ENCODE results near the gene HMGXB3.

HMGXB3 gene

GRCh38 chr5:150055326-150056074 is 55.0 kb downstream of the HMGXB3 start:
- Histone ChIP-seq H3K9ac (ENCODE audit: low read length) (no peak overlapping the region), H3K27ac (ENCODE audit: low read length) (no peak overlapping the region), H3K9me3 (ENCODE audit: insufficient read depth, low read length) (no peaks in the 10 kb centered on the region), H3K4me3 (ENCODE audit: low read length) (no peak overlapping the region), H3K4me1 (ENCODE audit: low read length) (peaks cover 7% of the 10 kb centered on the region), H3K4me2 (ENCODE audit: low read length) (no peak overlapping the region), H4K20me1 (ENCODE audit: insufficient read depth, low read length) (no peaks in the 10 kb centered on the region), H3K36me3 (replicated peaks; ENCODE audit: low read depth, low read length) (peaks cover 11% of the 10 kb centered on the region), H3K79me2 (ENCODE audit: low read length) (no peaks in the 10 kb centered on the region), H2AFZ (ENCODE audit: low read depth, low read length) (no peak overlapping the region), H3K27me3 (ENCODE audit: low read depth, low read length) (no peaks in the 10 kb centered on the region)
- TF ChIP-seq CTCF (IDR thresholded peaks at IDR 0.05; ENCODE audit: low read depth, low read length) = no peak
- no peak for TF ChIP-seq EZH2phosphoT487 (IDR thresholded peaks at IDR 0.05; ENCODE audit: low read depth)

GRCh38 chr5:150056075-150056443 is 55.5 kb downstream of the HMGXB3 start:
- no peak overlapping the region for H3K4me3 ChIP-seq (ENCODE audit: low read length)
- no peak overlapping the region for H2AFZ ChIP-seq (ENCODE audit: low read depth, low read length)
- H3K9ac ChIP-seq (ENCODE audit: low read length) = no peak overlapping the region
- H3K27me3 ChIP-seq (ENCODE audit: low read depth, low read length) = no peaks in the 10 kb centered on the region
- no peaks in the 10 kb centered on the region for H3K79me2 ChIP-seq (ENCODE audit: low read length)
- no peaks in the 10 kb centered on the region for H4K20me1 ChIP-seq (ENCODE audit: insufficient read depth, low read length)
- peaks cover 11% of the 10 kb centered on the region for H3K36me3 ChIP-seq (replicated peaks; ENCODE audit: low read depth, low read length)
- peaks cover 7% of the 10 kb centered on the region for H3K4me1 ChIP-seq (ENCODE audit: low read length)
- no peaks in the 10 kb centered on the region for H3K9me3 ChIP-seq (ENCODE audit: insufficient read depth, low read length)
- TF ChIP-seq CTCF (IDR thresholded peaks at IDR 0.05; ENCODE audit: low read depth, low read length) (no peak), EZH2phosphoT487 (IDR thresholded peaks at IDR 0.05; ENCODE audit: low read depth) (no peak)
- no peak overlapping the region for H3K4me2 ChIP-seq (ENCODE audit: low read length)
- no peak overlapping the region for H3K27ac ChIP-seq (ENCODE audit: low read length)

- TF ChIP-seq CTCF (IDR thresholded peaks at IDR 0.05; ENCODE audit: low read depth, low read length) (no peak), EZH2phosphoT487 (IDR thresholded peaks at IDR 0.05; ENCODE audit: low read depth) (no peak)
- H3K36me3 ChIP-seq (replicated peaks; ENCODE audit: low read depth, low read length) = peaks cover 4% of the 10 kb centered on the region
- H3K79me2 ChIP-seq (ENCODE audit: low read length) = no peaks in the 10 kb centered on the region
- no peak overlapping the region for H3K27ac ChIP-seq (ENCODE audit: low read length)
- no peaks in the 10 kb centered on the region for H3K9me3 ChIP-seq (ENCODE audit: insufficient read depth, low read length)
- no peaks in the 10 kb centered on the region for H3K27me3 ChIP-seq (ENCODE audit: low read depth, low read length)
- no peaks in the 10 kb centered on the region for H4K20me1 ChIP-seq (ENCODE audit: insufficient read depth, low read length)
- no peak overlapping the region for H3K4me2 ChIP-seq (ENCODE audit: low read length)
- no peak overlapping the region for H3K4me3 ChIP-seq (ENCODE audit: low read length)
- no peak overlapping the region for H2AFZ ChIP-seq (ENCODE audit: low read depth, low read length)
- H3K9ac ChIP-seq (ENCODE audit: low read length) = no peak overlapping the region
- peaks cover 7% of the 10 kb centered on the region for H3K4me1 ChIP-seq (ENCODE audit: low read length)
These were observed 56.5 kb downstream of the HMGXB3 start for GRCh38 chr5:150057052-150057451.

- no peak for TF ChIP-seq EZH2phosphoT487 (IDR thresholded peaks at IDR 0.05; ENCODE audit: low read depth)
- TF ChIP-seq CTCF (IDR thresholded peaks at IDR 0.05; ENCODE audit: low read depth, low read length) = no peak
These were observed 57.0 kb downstream of the HMGXB3 start for GRCh38 chr5:150057511-150057910.

More at GRCh38 chr5:150057511-150057910, 57.0 kb downstream of the HMGXB3 start:
- H3K27me3 ChIP-seq (ENCODE audit: low read depth, low read length) = no peaks in the 10 kb centered on the region
- H3K4me2 ChIP-seq (ENCODE audit: low read length) = no peak overlapping the region
- H3K36me3 ChIP-seq (replicated peaks; ENCODE audit: low read depth, low read length) = peaks cover 4% of the 10 kb centered on the region
- H3K9me3 ChIP-seq (ENCODE audit: insufficient read depth, low read length) = no peaks in the 10 kb centered on the region
- no peak overlapping the region for H3K27ac ChIP-seq (ENCODE audit: low read length)
- H3K79me2 ChIP-seq (ENCODE audit: low read length) = no peaks in the 10 kb centered on the region
- H3K4me1 ChIP-seq (ENCODE audit: low read length) = peaks cover 7% of the 10 kb centered on the region
- no peak overlapping the region for H3K9ac ChIP-seq (ENCODE audit: low read length)
- H2AFZ ChIP-seq (ENCODE audit: low read depth, low read length) = no peak overlapping the region
- no peak overlapping the region for H3K4me3 ChIP-seq (ENCODE audit: low read length)
- H4K20me1 ChIP-seq (ENCODE audit: insufficient read depth, low read length) = no peaks in the 10 kb centered on the region
